Measurements from ENCODE around the gene ZBTB16.

Gene ZBTB16

GRCh38 chr11:114065094-114065493 is 5.6 kb downstream of the ZBTB16 start:
- DNase-seq: no peak

GRCh38 chr11:114066046-114066648 is 6.6 kb downstream of the ZBTB16 start:
- no peak for DNase-seq

DNA sequence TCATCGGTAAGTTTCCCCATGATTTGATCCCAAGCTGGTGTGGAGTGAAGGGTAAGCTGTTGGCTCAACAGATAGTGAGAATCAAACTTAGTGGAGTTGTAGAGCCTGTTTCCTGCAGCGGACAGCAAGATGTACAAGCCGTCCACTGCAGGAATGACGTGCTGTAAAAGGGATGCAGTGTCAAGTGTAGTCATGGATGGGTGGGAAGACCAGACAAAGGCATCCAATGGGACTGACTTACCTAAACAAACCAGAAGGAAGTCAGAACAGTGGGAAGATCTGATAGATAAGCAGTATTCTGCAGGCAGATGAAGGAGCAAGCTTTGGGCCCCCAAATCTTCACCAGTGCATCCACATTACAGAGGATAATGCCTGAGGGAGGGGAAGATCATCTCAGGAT is 8.8 kb downstream of the ZBTB16 start:
- no peak for DNase-seq

- no peak for DNase-seq
Measured at GRCh38 chr11:114070464-114071139, 11.1 kb downstream of the ZBTB16 start.

GRCh38 chr11:114073007-114073827 is 13.7 kb downstream of the ZBTB16 start:
- DNase-seq: no peak

DNA sequence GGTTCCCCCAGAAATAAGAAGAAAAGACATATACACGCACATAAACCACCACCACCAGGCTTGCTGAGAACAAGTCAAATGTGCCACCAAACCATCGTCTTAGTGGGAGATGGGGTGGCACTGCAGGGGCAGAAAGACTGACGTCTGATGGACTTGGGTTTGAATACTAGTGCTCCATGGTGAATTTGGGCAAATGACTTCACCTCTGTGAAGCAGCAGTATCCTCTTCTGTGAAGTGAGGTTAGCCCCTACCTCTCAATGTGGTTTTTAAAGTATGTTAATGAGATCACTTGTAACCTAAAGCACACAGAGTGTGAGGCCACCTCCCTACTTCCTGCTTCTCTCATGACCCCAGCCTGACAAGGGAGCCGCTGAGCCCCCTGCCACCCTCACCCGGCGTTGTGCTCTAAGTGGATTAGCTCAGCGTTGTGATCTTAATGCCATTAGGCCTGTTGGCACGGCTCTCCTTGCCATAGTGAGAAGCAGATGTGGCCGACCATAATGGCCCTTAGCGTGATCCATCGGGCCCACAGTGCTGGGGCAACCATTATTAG is 14.4 kb downstream of the ZBTB16 start:
- peak; percentile 28 for DNase-seq

- DNase-seq: no peak
Measured at GRCh38 chr11:114074546-114075343, 15.2 kb downstream of the ZBTB16 start.

GRCh38 chr11:114075344-114075610 is 15.8 kb downstream of the ZBTB16 start:
- no peak for DNase-seq

GRCh38 chr11:114075891-114076441 is 16.5 kb downstream of the ZBTB16 start:
- DNase-seq: peak; percentile 75

- no peak for DNase-seq
Measured at GRCh38 chr11:114076921-114077331, 17.4 kb downstream of the ZBTB16 start.

DNA sequence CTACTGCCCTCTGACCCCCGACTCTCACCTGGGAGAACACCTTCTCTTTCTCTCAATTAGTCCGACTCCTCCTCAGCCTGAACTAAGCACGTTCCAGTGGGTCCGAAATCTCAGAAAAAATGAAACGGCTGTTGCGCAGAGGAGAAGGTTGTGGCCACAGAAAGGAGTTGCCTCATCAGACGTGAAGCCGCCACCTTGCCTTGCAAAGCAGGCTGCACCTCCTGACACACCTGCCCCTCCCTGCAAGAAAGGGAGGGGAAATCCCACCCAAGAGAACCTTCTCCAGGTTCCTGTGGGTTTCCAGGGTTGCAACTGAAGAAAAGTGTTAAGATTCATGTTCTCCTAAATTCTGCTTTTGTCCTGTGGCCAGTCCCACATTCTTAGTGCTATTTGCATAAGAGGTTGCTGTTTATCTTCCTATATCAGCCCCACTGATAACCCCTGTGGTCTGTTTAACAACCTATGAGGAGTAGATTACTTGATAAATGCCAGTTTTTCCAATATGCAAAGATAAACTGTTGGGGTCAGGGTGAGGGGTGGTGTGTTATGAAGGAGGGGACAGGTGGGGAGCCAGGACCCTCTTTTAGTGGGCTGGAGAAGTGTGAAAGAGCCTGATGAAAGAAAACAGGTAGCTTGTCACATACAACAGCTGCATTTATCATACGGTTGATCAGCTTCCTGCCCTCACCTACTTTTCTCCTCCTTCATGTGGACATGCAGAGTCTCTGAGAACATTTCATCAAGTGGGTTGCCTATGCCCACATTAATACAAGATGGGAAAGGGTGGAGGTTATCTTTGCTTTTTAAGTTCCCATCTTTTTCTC is 18.2 kb downstream of the ZBTB16 start:
- DNase-seq: no peak

DNA sequence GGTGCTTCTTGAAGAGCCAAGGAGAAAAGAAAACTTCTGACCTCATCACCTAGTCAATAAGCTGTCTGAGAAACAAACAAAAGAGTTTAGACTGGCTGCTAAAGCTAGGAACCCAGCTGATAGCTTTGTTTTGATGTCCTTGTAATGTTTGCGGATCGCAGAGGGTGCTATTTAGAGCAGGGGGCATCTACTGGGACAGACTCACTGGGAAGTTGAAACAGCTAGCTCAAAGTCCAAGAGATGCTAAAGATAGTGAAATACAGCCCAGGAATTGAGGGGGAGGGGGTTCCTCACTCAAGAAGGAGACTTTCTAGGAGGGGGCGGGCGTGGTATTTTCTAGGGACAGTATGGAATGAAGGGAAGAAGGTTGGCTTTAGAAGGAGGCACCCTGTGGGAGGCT is 18.9 kb downstream of the ZBTB16 start:
- no peak for DNase-seq

GRCh38 chr11:114079511-114080065 is 20.1 kb downstream of the ZBTB16 start:
- no peak for DNase-seq

DNA sequence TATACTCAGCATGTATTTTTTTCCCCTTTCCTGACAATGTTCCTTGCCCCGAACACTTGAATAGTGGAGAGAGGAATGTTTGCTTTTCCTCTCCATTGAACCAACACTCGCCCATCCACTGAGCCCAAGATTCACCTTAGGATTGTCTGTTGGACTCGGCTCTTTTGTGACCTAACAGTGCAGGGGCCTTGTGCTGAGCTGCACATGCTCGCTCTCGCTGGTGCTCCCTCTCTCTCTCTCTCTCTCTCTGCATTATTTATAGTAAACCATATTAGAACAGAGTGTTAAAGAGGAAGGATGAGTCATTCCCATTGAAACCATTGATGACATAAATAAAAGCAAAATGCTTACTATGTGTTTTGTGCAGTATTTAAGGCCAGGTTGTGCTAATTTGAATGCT is 20.7 kb downstream of the ZBTB16 start:
- DNase-seq: no peak

DNA sequence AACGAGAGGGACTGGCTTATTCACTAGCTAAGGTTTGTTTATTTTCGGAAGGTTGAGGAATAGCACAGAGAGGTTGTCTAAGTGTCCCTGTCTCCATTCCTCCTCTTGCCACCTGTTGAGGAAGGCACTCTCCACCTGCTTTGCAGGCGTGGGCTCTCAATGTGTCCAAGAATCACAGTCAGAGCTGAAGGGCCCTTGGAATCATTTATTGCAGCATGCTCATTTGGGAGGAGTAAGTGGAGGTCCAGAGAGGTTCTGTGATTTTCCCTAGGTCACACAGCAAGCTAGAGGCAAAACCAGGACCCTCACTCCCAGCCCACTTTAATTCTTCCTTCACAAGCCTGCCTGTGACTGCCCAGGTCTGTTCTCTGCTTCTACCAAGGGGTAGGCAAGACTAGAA is 21.3 kb downstream of the ZBTB16 start:
- DNase-seq: no peak

GRCh38 chr11:114081641-114082414 is 22.3 kb downstream of the ZBTB16 start:
- no peak for DNase-seq

DNA sequence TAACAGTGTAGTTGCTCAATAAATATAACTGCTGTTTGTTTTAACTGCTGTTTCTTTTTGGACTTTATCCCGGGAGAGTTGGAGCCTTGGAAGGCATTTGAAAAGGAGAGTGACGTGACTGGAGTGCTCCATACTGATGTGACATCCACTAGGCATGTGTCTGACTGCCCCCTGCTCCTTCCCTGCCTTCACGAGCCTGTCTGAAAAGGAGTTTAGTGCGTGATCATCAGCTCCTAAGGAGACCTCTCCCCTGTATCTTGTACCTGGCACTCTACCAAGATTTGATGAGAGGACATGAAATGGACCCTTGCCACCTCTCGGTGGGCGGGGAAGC is 22.9 kb downstream of the ZBTB16 start:
- DNase-seq: no peak

- DNase-seq: no peak
Measured at GRCh38 chr11:114082767-114083181, 23.3 kb downstream of the ZBTB16 start.

DNA sequence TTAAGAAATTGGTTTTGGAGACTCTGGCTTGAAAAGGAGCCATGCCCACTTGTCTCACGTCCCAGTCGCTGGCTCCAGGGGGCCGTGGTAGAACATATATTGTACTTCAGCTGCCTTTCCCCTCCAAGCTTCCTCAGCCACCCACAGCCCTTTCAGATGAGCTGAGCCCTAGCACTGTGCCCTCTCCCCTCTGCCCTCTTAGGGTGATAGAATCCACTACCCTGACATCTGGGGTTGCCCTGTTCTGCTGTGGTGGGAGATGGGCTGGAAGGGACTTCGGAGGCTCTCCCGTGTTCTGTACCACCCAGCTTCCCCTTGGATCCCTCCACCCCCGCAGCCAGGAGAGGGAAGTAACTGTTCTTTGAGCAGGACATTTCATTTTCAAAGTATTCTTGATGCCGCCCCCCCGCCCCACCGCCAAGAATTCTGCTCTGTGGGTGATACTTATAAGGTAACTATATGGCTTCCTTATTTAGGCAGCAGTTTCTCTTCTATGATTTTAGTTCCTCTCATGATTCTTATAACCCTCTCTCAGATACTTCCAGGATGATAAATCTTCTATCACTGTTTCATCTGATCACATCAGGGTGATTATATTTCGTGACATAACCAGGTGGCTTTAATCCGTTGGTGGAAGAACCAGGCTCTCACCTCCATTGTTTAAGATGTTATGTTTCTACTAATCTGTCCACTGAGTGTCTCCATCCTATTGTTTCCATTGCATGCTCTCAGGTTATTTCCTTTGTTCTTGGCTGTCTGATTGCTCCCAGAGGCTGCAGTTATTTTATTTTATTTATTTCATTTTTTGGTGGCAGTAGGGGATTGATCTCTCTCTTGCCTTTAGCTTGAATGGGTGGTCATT is 24.1 kb downstream of the ZBTB16 start:
- no peak for DNase-seq

DNA sequence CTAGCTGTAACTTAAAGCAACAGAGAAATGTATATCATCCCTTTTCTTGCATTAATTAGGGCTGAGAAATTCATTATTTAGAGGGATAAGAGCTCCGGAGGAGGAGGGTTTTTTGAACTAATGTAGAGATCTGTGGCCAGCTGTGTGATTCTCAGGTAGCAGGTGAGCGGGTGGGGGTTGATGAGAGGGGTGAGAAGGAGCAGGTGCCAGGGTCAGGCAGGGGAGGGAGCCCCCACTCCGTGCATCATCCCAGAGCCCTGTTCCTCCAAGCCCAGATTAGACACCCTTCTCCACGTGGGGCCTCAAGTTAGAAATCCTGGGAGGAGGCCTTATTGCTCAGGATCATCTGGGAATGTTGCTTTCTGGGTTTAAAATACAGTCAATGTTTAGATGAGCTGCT is 24.9 kb downstream of the ZBTB16 start:
- DNase-seq: no peak
